Osteoblast (primary cell): ENCODE measurements around the gene NTSR1. TPM values are rescaled to one million over a fixed set of nuclear protein-coding genes. Genes with fewer than 3 reads are reported as not detected.

Experiments used
- DNase-seq: peaks from one replicate; pipeline ENCODE4 v3.0.0; 2011; ENCODE audit warnings: low spot score, mixed read lengths; ENCODE audit not compliant: insufficient read length; ENCODE audit errors: missing footprints
- H2AFZ ChIP-seq: 2 replicates; pipeline ENCODE4 v1.6.0; 2011; ENCODE audit warnings: mild to moderate bottlenecking, low read length
- H3K27ac ChIP-seq: 2 replicates; pipeline ENCODE4 v1.5.1; 2011; ENCODE audit warnings: mild to moderate bottlenecking, low read depth, low read length, moderate library complexity
- H3K27me3 ChIP-seq: 2 replicates; pipeline ENCODE4 v1.6.0; 2012; ENCODE audit warnings: mild to moderate bottlenecking, control low read depth, inconsistent platforms, low read length, moderate library complexity; ENCODE audit not compliant: insufficient read depth
- H3K36me3 ChIP-seq: 2 replicates; pipeline ENCODE4 v1.5.1; 2011; ENCODE audit warnings: mild to moderate bottlenecking, low read length, control low read depth, moderate library complexity; ENCODE audit not compliant: insufficient read depth
- H3K4me1 ChIP-seq: 2 replicates; pipeline ENCODE4 v1.5.1; 2011; ENCODE audit warnings: mild to moderate bottlenecking, low read length, control low read depth, moderate library complexity; ENCODE audit not compliant: insufficient read depth
- H3K4me2 ChIP-seq: 2 replicates; pipeline ENCODE4 v1.6.0; 2011; ENCODE audit warnings: mild to moderate bottlenecking, low read length; ENCODE audit not compliant: insufficient read depth
- H3K4me3 ChIP-seq: fragments of 200-600 bp; sonication (generic); 3 replicates; pipeline ENCODE4 v1.5.1; 2012; ENCODE audit warnings: mild to moderate bottlenecking, low read length, inconsistent platforms; ENCODE audit not compliant: insufficient read depth
- H3K79me2 ChIP-seq: 2 replicates; pipeline ENCODE4 v1.6.0; 2012; ENCODE audit warnings: mild to moderate bottlenecking, low read length, control low read depth, inconsistent platforms; ENCODE audit not compliant: insufficient read depth
- H3K9me3 ChIP-seq: 2 replicates; pipeline ENCODE4 v1.5.1; 2011; ENCODE audit warnings: low read depth, low read length, control low read depth
- H4K20me1 ChIP-seq: 2 replicates; pipeline ENCODE4 v1.6.0; 2012; ENCODE audit warnings: mild to moderate bottlenecking, low read length, control low read depth; ENCODE audit not compliant: insufficient read depth
- CTCF ChIP-seq: IDR thresholded peaks from 2 replicates; pipeline ENCODE4 v1.5.1; 2011; ENCODE audit warnings: mild to moderate bottlenecking, low read depth, low read length, moderate library complexity; ENCODE audit errors: extremely low read depth
- total RNA-seq: library from RNA; depleted of rRNA; stranded (reverse); fragments of >200 nt; gene quantifications from 2 replicates; pipeline ENCODE4 v1.2.3, GENCODE V29; 2012

NTSR1 gene
- total RNA-seq, 1 donor, result not detected

- no peaks in the 10 kb centered on the region for H3K79me2 ChIP-seq
- H4K20me1 ChIP-seq, result no peaks in the 10 kb centered on the region
- DNase-seq, result peak; percentile 39
- H3K36me3 ChIP-seq, result no peaks in the 10 kb centered on the region
- no peak overlapping the region for H3K4me2 ChIP-seq
- peaks cover 5% of the 10 kb centered on the region for H3K27me3 ChIP-seq
- no peak overlapping the region for H3K27ac ChIP-seq
- no peaks in the 10 kb centered on the region for H3K9me3 ChIP-seq
- no peak overlapping the region for H3K4me3 ChIP-seq
- no peak for TF ChIP-seq CTCF
- H2AFZ ChIP-seq, result no peak overlapping the region
- H3K4me1 ChIP-seq, result no peaks in the 10 kb centered on the region
Observed at GRCh38 chr20:62754122-62754990, 45.7 kb downstream of the NTSR1 start.

GRCh38 chr20:62754991-62755356 lies 46.3 kb downstream of the NTSR1 start:
- Histone ChIP-seq H3K27me3 (peaks cover 5% of the 10 kb centered on the region), H3K4me1 (no peaks in the 10 kb centered on the region), H3K27ac (no peak overlapping the region), H3K4me3 (no peak overlapping the region), H3K4me2 (no peak overlapping the region), H3K79me2 (no peaks in the 10 kb centered on the region), H2AFZ (no peak overlapping the region), H3K36me3 (no peaks in the 10 kb centered on the region), H3K9me3 (no peaks in the 10 kb centered on the region), H4K20me1 (no peaks in the 10 kb centered on the region)
- DNase-seq, result peak; percentile 51
- TF ChIP-seq CTCF, result no peak

GRCh38 chr20:62755817-62756724 lies 47.4 kb downstream of the NTSR1 start:
- Histone ChIP-seq H3K9me3 (no peaks in the 10 kb centered on the region), H4K20me1 (no peaks in the 10 kb centered on the region), H3K4me2 (no peak overlapping the region), H3K36me3 (no peaks in the 10 kb centered on the region), H3K27me3 (peaks cover 2% of the 10 kb centered on the region), H3K27ac (no peak overlapping the region), H3K79me2 (no peaks in the 10 kb centered on the region), H3K4me3 (no peak overlapping the region), H2AFZ (no peak overlapping the region), H3K4me1 (no peaks in the 10 kb centered on the region)
- DNase-seq, result peak; percentile 79
- no peak for TF ChIP-seq CTCF
